ENCODE data around the gene FGB. TPM values are rescaled to one million over a fixed set of nuclear protein-coding genes. Genes with fewer than 3 reads are reported as not detected.
A peak's percentile ranks its signal among the peaks of the same experiment; 100 is the strongest.

The FGB gene
- polyA plus RNA-seq, 3 donors from 2014 or later = not detected

- H3K36me3 Mint-ChIP-seq = no peaks in the 10 kb centered on the region
- H3K4me1 Mint-ChIP-seq = peaks cover 6 to 11% of the 10 kb centered on the region in 2 donors
- H3K27me3 Mint-ChIP-seq (ENCODE audit: low read depth in 3 of 3) = peaks cover 0 to 4% (median 0%) of the 10 kb centered on the region in 3 donors
- no peak within 1 kb of the TSS for H3K27ac Mint-ChIP-seq
- no peaks in the 10 kb centered on the region for H3K9me3 Mint-ChIP-seq
- DNase-seq = no peak
- no peak within 1 kb of the TSS for H3K4me3 Mint-ChIP-seq
Measured at GRCh38 chr4:154612472-154613414, 49.9 kb downstream of the FGB start, which contains the start of gene FGG. Gene FGG (minus strand): TSS chr4:154612656. CDS start chr4:154612609, 47 bp downstream.

GRCh38 chr4:154614306-154614705, 51.5 kb downstream of the FGB start:
- no peak overlapping the region for H3K27ac Mint-ChIP-seq

GRCh38 chr4:154615211-154615610, 52.4 kb downstream of the FGB start:
- H3K36me3 Mint-ChIP-seq = no peaks in the 10 kb centered on the region

More at GRCh38 chr4:154614306-154614705, 51.5 kb downstream of the FGB start:
- DNase-seq = no peak
- Mint-ChIP-seq H3K9me3 (no peaks in the 10 kb centered on the region), H3K4me1 (peaks cover 6 to 11% of the 10 kb centered on the region in 2 donors), H3K36me3 (no peaks in the 10 kb centered on the region), H3K4me3 (no peak overlapping the region), H3K27me3 (ENCODE audit: low read depth in 3 of 3) (peaks cover 0 to under 1% (median 0%) of the 10 kb centered on the region in 3 donors)

GRCh38 chr4:154616287-154616686, 53.5 kb downstream of the FGB start:
- no peak for DNase-seq
- Mint-ChIP-seq H3K36me3 (no peaks in the 10 kb centered on the region), H3K9me3 (no peaks in the 10 kb centered on the region), H3K4me3 (peak overlapping the region in 2 of 5 donors; percentile 3 to 46), H3K27me3 (ENCODE audit: low read depth in 3 of 3) (no peaks in the 10 kb centered on the region), H3K27ac (peak overlapping the region in 2 of 6 donors; percentile 20 to 22), H3K4me1 (peaks cover 6 to 11% of the 10 kb centered on the region in 2 donors)

More at GRCh38 chr4:154615211-154615610, 52.4 kb downstream of the FGB start:
- DNase-seq = no peak
- Mint-ChIP-seq H3K4me1 (peaks cover 6 to 11% of the 10 kb centered on the region in 2 donors), H3K27ac (no peak overlapping the region), H3K27me3 (ENCODE audit: low read depth in 3 of 3) (no peaks in the 10 kb centered on the region), H3K4me3 (no peak overlapping the region), H3K9me3 (no peaks in the 10 kb centered on the region)

- Mint-ChIP-seq H3K4me3 (peak overlapping the region in 1 of 5 donors; percentile 15), H3K27ac (peak overlapping the region in 1 of 6 donors; percentile 63), H3K27me3 (ENCODE audit: low read depth in 3 of 3) (no peaks in the 10 kb centered on the region), H3K36me3 (no peaks in the 10 kb centered on the region), H3K4me1 (peaks cover 6 to 11% of the 10 kb centered on the region in 2 donors), H3K9me3 (no peaks in the 10 kb centered on the region)
- DNase-seq = peak in 1 of 3 donors; percentile 2
Measured at GRCh38 chr4:154616731-154617130, 53.9 kb downstream of the FGB start.

- Mint-ChIP-seq H3K4me3 (no peak overlapping the region), H3K36me3 (no peaks in the 10 kb centered on the region)
Measured at GRCh38 chr4:154617820-154618317, 55.1 kb downstream of the FGB start.

GRCh38 chr4:154618708-154619315, 56.0 kb downstream of the FGB start:
- DNase-seq = peak; percentile 21 to 22 (median 21)
- peaks cover 6 to 11% of the 10 kb centered on the region in 2 donors for H3K4me1 Mint-ChIP-seq
- no peak overlapping the region for H3K4me3 Mint-ChIP-seq
- no peaks in the 10 kb centered on the region for H3K9me3 Mint-ChIP-seq
- H3K27ac Mint-ChIP-seq = no peak overlapping the region
- no peaks in the 10 kb centered on the region for H3K36me3 Mint-ChIP-seq
- no peaks in the 10 kb centered on the region for H3K27me3 Mint-ChIP-seq (ENCODE audit: low read depth in 3 of 3)

More at GRCh38 chr4:154617820-154618317, 55.1 kb downstream of the FGB start:
- Mint-ChIP-seq H3K27ac (no peak overlapping the region), H3K9me3 (no peaks in the 10 kb centered on the region), H3K4me1 (peaks cover 6 to 11% of the 10 kb centered on the region in 2 donors), H3K27me3 (ENCODE audit: low read depth in 3 of 3) (no peaks in the 10 kb centered on the region)
- no peak for DNase-seq

GRCh38 chr4:154620111-154620510, 57.3 kb downstream of the FGB start:
- Mint-ChIP-seq H3K27ac (no peak overlapping the region), H3K9me3 (no peaks in the 10 kb centered on the region), H3K4me3 (no peak overlapping the region), H3K27me3 (ENCODE audit: low read depth in 3 of 3) (no peaks in the 10 kb centered on the region), H3K4me1 (peaks cover 6 to 11% of the 10 kb centered on the region in 2 donors), H3K36me3 (no peaks in the 10 kb centered on the region)
- DNase-seq = no peak

Other genes with a start within 250 kb of the FGB start
- not detected for gene DCHS2, start 71.2 kb upstream of the FGB start, polyA plus RNA-seq
- gene PLRG1, start 12.6 kb upstream of the FGB start, polyA plus RNA-seq = 10 to 100 TPM; 54.4 to 71.2 (median 68.7) TPM
- not detected for gene FGA, start 27.7 kb downstream of the FGB start, polyA plus RNA-seq
- gene FGG, start 49.6 kb downstream of the FGB start, polyA plus RNA-seq = not detected
- not detected for gene LRAT, start 181.0 kb downstream of the FGB start, polyA plus RNA-seq
- gene RBM46, start 218.3 kb downstream of the FGB start, polyA plus RNA-seq = not detected

Measured in immature natural killer cell (primary cell).